Measurements from ENCODE around the gene KCNK3. TPM values are rescaled to one million over a fixed set of nuclear protein-coding genes. Genes with fewer than 3 reads are reported as not detected.

KCNK3 gene
- total and polyA plus RNA-seq, 5 experiments from 2014 or later: not detected

Other genes with a start within 250 kb of the KCNK3 start
- under 1 TPM; 0.08 to 0.14 TPM for gene OTOF, start 214.6 kb upstream of the KCNK3 start, total RNA-seq
- under 1 TPM in 2 of 3 donors, not detected in 1; 0.09 to 0.23 TPM for gene OTOF, start 214.6 kb upstream of the KCNK3 start, polyA plus RNA-seq
- not detected for gene CIB4, start 51.4 kb upstream of the KCNK3 start, total RNA-seq
- gene CIB4, start 51.4 kb upstream of the KCNK3 start, polyA plus RNA-seq: not detected
- 10 to 100 TPM; 17.5 to 18.0 TPM for gene SLC35F6, start 71.6 kb downstream of the KCNK3 start, total RNA-seq
- 1 to 10 TPM; 3.7 to 6.4 (median 5.3) TPM for gene SLC35F6, start 71.6 kb downstream of the KCNK3 start, polyA plus RNA-seq
- gene CENPA, start 93.3 kb downstream of the KCNK3 start, total RNA-seq: under 1 TPM in 1 of 2 experiments, not detected in 1; 0.44 TPM
- gene CENPA, start 93.3 kb downstream of the KCNK3 start, polyA plus RNA-seq: under 1 TPM in 1 of 3 donors, not detected in 2; 0.27 TPM
- gene DPYSL5, start 155.4 kb downstream of the KCNK3 start, total RNA-seq: not detected
- gene DPYSL5, start 155.4 kb downstream of the KCNK3 start, polyA plus RNA-seq: not detected